Neural progenitor cell (in vitro differentiated cells): ENCODE results near the gene NUP58. TPM values are rescaled to one million over a fixed set of nuclear protein-coding genes. Genes with fewer than 3 reads are reported as not detected.

Experiments
- DNase-seq: peaks from one replicate; pipeline ENCODE4 v3.0.0-alpha.2; 2016; ENCODE audit warnings: low spot score
- H2AFZ ChIP-seq: fragments of 200-600 bp; sonication (generic); replicated peaks from 2 replicates; pipeline ENCODE4 v1.6.1; 2016; ENCODE audit warnings: antibody characterized with exemption
- H3F3A ChIP-seq: fragments of 200-600 bp; sonication (generic); 2 replicates; pipeline ENCODE4 v1.6.1; 2016; ENCODE audit warnings: antibody characterized with exemption, low read depth
- H3K27ac ChIP-seq: fragments of 200-600 bp; sonication (generic); 2 replicates; pipeline ENCODE4 v1.5.1; 2016; ENCODE audit warnings: mild to moderate bottlenecking
- H3K27me3 ChIP-seq: fragments of 200-600 bp; sonication (generic); 2 replicates; pipeline ENCODE4 v1.6.1; 2016; ENCODE audit warnings: mild to moderate bottlenecking, moderate library complexity
- H3K36me3 ChIP-seq: fragments of 200-600 bp; sonication (generic); 2 replicates; pipeline ENCODE4 v1.5.1; 2016
- H3K4me1 ChIP-seq: fragments of 200-600 bp; sonication (generic); 2 replicates; pipeline ENCODE4 v1.6.1; 2016; ENCODE audit warnings: mixed run types
- H3K4me2 ChIP-seq: fragments of 200-600 bp; sonication (generic); 2 replicates; pipeline ENCODE4 v1.6.1; 2016
- H3K4me3 ChIP-seq: fragments of 200-600 bp; sonication (generic); 2 replicates; pipeline ENCODE4 v1.5.1; 2016
- H3K79me2 ChIP-seq: fragments of 200-600 bp; sonication (generic); 2 replicates; pipeline ENCODE4 v1.6.1; 2016; ENCODE audit warnings: low read depth
- H3K9ac ChIP-seq: fragments of 200-600 bp; sonication (generic); 2 replicates; pipeline ENCODE4 v1.6.1; 2016
- H3K9me3 ChIP-seq: fragments of 200-600 bp; sonication (generic); 2 replicates; pipeline ENCODE4 v1.5.1; 2016; ENCODE audit warnings: low read depth
- H4K20me1 ChIP-seq: fragments of 200-600 bp; sonication (generic); 2 replicates; pipeline ENCODE4 v1.6.1; 2016; ENCODE audit warnings: low read depth
- H3K27ac Mint-ChIP-seq: 3 replicates; pipeline ENCODE4 v1.8.0; 2021; ENCODE audit warnings: mixed read lengths
- H3K27me3 Mint-ChIP-seq: 2 replicates; pipeline ENCODE4 v1.8.0; 2022; ENCODE audit warnings: low read depth, mild to moderate bottlenecking, inconsistent platforms, moderate library complexity, mixed read lengths; ENCODE audit not compliant: insufficient read depth
- H3K36me3 Mint-ChIP-seq: 3 replicates; pipeline ENCODE4 v1.8.0; 2021; ENCODE audit warnings: mixed read lengths
- H3K4me1 Mint-ChIP-seq: 3 replicates; pipeline ENCODE4 v1.8.0; 2021; ENCODE audit warnings: mixed read lengths
- H3K4me3 Mint-ChIP-seq: 3 replicates; pipeline ENCODE4 v1.8.0; 2021; ENCODE audit warnings: mild to moderate bottlenecking, moderate library complexity, mixed read lengths
- H3K9me3 Mint-ChIP-seq: 3 replicates; pipeline ENCODE4 v1.8.0; 2020; ENCODE audit warnings: mixed read lengths
- EZH2 ChIP-seq: fragments of 200-600 bp; sonication (generic); IDR thresholded peaks from 2 replicates; pipeline ENCODE4 v1.6.1; 2017; ENCODE audit warnings: antibody characterized with exemption, mild to moderate bottlenecking, moderate library complexity
- EZH2phosphoT487 ChIP-seq: fragments of 200-600 bp; sonication (generic); IDR thresholded peaks from 2 replicates; pipeline ENCODE4 v1.6.1; 2017; ENCODE audit warnings: antibody characterized with exemption
- total RNA-seq: library from RNA; depleted of rRNA; stranded (reverse); fragments of >200 nt; gene quantifications from 2 replicates; pipeline ENCODE4 v1.2.3, GENCODE V29; 2015; ENCODE audit warnings: low replicate concordance
- TF ChIP-seq, protein P1 (sequence below): fragments of 200-600 bp; sonication (generic); IDR thresholded peaks from 2 replicates; pipeline ENCODE4 v1.5.1; 2017; ENCODE audit warnings: antibody characterized with exemption, mild to moderate bottlenecking

The NUP58 gene
- total RNA-seq, 1 donor from 2014 or later: 138 TPM

- Histone ChIP-seq H3K4me3 (no peak overlapping the region), H3K27me3 (no peaks in the 10 kb centered on the region), H4K20me1 (no peaks in the 10 kb centered on the region), H3K27ac (no peak overlapping the region), H3F3A (no peaks in the 10 kb centered on the region), H3K4me1 (no peaks in the 10 kb centered on the region), H3K9ac (no peak overlapping the region), H2AFZ (no peak overlapping the region), H3K36me3 (peaks cover 10% of the 10 kb centered on the region), H3K79me2 (no peaks in the 10 kb centered on the region), H3K9me3 (no peaks in the 10 kb centered on the region), H3K4me2 (no peak overlapping the region)
- H3K27ac Mint-ChIP-seq: no peak overlapping the region
- H3K36me3 Mint-ChIP-seq: peaks cover 17% of the 10 kb centered on the region
- no peaks in the 10 kb centered on the region for H3K4me1 Mint-ChIP-seq
- no peak for DNase-seq
- no peaks in the 10 kb centered on the region for H3K9me3 Mint-ChIP-seq
- no peak overlapping the region for H3K4me3 Mint-ChIP-seq
- TF ChIP-seq, protein P1, sequence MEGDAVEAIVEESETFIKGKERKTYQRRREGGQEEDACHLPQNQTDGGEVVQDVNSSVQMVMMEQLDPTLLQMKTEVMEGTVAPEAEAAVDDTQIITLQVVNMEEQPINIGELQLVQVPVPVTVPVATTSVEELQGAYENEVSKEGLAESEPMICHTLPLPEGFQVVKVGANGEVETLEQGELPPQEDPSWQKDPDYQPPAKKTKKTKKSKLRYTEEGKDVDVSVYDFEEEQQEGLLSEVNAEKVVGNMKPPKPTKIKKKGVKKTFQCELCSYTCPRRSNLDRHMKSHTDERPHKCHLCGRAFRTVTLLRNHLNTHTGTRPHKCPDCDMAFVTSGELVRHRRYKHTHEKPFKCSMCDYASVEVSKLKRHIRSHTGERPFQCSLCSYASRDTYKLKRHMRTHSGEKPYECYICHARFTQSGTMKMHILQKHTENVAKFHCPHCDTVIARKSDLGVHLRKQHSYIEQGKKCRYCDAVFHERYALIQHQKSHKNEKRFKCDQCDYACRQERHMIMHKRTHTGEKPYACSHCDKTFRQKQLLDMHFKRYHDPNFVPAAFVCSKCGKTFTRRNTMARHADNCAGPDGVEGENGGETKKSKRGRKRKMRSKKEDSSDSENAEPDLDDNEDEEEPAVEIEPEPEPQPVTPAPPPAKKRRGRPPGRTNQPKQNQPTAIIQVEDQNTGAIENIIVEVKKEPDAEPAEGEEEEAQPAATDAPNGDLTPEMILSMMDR: no peak
- no peak for TF ChIP-seq EZH2phosphoT487
- TF ChIP-seq EZH2: no peak
- H3K27me3 Mint-ChIP-seq: no peaks in the 10 kb centered on the region
Observed at GRCh38 chr13:25268561-25268960, 32.9 kb upstream of the NUP58 start.

- H3K27me3 Mint-ChIP-seq: no peaks in the 10 kb centered on the region
- Histone ChIP-seq H3F3A (no peaks in the 10 kb centered on the region), H3K9ac (no peak overlapping the region), H4K20me1 (no peaks in the 10 kb centered on the region), H3K79me2 (peaks cover 6% of the 10 kb centered on the region), H3K4me2 (no peak overlapping the region), H3K4me1 (peaks cover 5% of the 10 kb centered on the region), H2AFZ (no peak overlapping the region), H3K9me3 (no peaks in the 10 kb centered on the region), H3K4me3 (no peak overlapping the region), H3K36me3 (peaks cover 6% of the 10 kb centered on the region), H3K27me3 (no peaks in the 10 kb centered on the region), H3K27ac (no peak overlapping the region)
- no peak overlapping the region for H3K4me3 Mint-ChIP-seq
- H3K36me3 Mint-ChIP-seq: peaks cover 12% of the 10 kb centered on the region
- H3K4me1 Mint-ChIP-seq: peaks cover 6% of the 10 kb centered on the region
- no peak for DNase-seq
- no peak overlapping the region for H3K27ac Mint-ChIP-seq
- TF ChIP-seq EZH2: no peak
- TF ChIP-seq EZH2phosphoT487: no peak
- TF ChIP-seq, protein P1: no peak
- no peaks in the 10 kb centered on the region for H3K9me3 Mint-ChIP-seq
Observed at GRCh38 chr13:25276748-25277147, 24.7 kb upstream of the NUP58 start.

DNA sequence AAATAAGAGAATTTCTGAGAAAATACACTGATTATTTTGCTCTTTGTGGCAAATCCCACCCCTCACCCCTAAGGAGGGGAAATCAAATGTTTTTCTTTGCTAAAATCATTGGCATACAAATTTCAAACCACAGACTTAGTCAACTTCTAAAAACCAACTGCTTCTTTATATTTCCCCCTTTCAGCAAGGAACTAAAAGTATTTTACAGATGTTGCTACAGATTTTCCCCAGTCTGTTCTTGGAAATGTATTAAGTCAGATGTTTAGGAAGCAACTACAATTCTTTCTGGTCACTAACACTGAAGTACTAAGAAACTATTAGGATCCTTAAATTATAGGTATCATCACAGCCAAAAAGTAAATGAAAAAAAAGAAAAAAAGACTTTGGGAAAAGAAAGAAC, 21.0 kb upstream of the NUP58 start:
- no peaks in the 10 kb centered on the region for H3F3A ChIP-seq
- peaks cover 17% of the 10 kb centered on the region for H3K4me1 Mint-ChIP-seq
- no peak overlapping the region for H2AFZ ChIP-seq
- TF ChIP-seq EZH2phosphoT487 (no peak), EZH2 (no peak)
- TF ChIP-seq, protein P1: no peak
- H3K4me2 ChIP-seq: no peak overlapping the region
- H3K27me3 ChIP-seq: no peaks in the 10 kb centered on the region
- H3K36me3 Mint-ChIP-seq: peaks cover 2% of the 10 kb centered on the region
- no peaks in the 10 kb centered on the region for H3K9me3 ChIP-seq
- no peak overlapping the region for H3K4me3 ChIP-seq
- H3K36me3 ChIP-seq: no peaks in the 10 kb centered on the region
- H3K27ac ChIP-seq: no peak overlapping the region
- H4K20me1 ChIP-seq: peaks cover 2% of the 10 kb centered on the region
- no peaks in the 10 kb centered on the region for H3K27me3 Mint-ChIP-seq
- H3K4me1 ChIP-seq: peaks cover 6% of the 10 kb centered on the region
- H3K9me3 Mint-ChIP-seq: no peaks in the 10 kb centered on the region
- no peak for DNase-seq
- no peak overlapping the region for H3K4me3 Mint-ChIP-seq
- H3K9ac ChIP-seq: no peak overlapping the region
- no peak overlapping the region for H3K27ac Mint-ChIP-seq
- peaks cover 15% of the 10 kb centered on the region for H3K79me2 ChIP-seq
